HG02981 (cell line): Measurements from ENCODE around the gene PRKN.

Experiments used
- ATAC-seq: cut with Tn5 transposase; IDR thresholded peaks from one replicate; pipeline ENCODE4 v1.9.1; 2021; ENCODE audit warnings: mild to moderate bottlenecking, moderate library complexity; ENCODE audit not compliant: unreplicated experiment

PRKN gene

GRCh38 chr6:161696801-161697200 is 1030.8 kb downstream of the PRKN start:
- ATAC-seq: no peak

- no peak for ATAC-seq
These were observed 1032.6 kb downstream of the PRKN start for GRCh38 chr6:161694995-161695394.

DNA sequence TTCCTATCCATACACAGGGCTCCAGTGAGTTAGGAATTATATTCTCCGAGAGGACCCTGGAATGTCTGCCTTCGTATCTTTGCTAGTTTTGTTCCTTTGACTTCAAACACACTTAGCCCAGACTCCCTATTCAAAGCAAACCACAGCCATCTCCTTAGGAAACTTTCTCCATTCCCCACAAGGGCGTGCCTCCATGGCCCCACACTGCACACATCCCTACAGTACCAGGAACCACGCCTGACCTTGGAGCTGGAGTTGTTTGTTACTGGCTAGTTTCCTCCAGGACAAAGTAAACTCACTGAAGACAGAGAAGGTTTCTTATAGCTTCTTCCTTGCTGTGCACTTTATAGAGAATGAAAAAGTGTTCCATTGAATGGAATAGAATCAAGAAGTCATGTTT is 1040.9 kb downstream of the PRKN start:
- no peak for ATAC-seq

DNA sequence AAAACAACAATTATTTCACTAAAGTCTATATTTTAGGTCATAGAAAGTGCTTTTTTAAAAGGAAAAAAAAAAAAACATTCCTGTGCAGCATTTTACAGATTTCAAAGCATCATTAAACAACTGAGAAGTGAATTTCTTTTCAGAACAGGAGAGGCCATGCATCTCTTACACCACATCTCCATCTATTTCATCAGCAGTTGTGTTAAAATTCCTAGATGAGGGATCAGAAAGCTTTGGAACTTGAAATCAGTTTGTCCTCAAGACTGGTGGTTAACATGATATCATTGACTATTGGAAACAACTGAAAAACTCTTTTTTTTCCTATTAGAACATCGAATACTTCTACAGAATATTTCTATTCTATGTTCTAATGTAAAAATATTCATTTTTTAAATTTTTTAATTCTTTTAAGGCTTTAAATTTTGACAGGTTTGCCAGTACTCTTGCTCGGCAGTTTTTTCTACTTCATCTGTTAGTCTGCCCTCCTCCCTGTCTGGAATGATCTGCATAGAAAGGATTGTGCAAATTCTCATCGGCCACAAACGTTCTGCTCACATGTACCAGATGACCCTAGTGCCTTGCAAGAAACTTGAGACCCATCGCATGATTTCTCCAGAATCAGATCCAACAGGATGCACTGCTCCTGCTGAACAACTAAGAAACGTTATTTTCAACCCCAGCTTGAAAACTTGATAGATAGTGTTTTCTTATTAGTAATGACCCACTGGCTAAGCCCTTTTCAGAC is 1042.7 kb downstream of the PRKN start:
- ATAC-seq: no peak

DNA sequence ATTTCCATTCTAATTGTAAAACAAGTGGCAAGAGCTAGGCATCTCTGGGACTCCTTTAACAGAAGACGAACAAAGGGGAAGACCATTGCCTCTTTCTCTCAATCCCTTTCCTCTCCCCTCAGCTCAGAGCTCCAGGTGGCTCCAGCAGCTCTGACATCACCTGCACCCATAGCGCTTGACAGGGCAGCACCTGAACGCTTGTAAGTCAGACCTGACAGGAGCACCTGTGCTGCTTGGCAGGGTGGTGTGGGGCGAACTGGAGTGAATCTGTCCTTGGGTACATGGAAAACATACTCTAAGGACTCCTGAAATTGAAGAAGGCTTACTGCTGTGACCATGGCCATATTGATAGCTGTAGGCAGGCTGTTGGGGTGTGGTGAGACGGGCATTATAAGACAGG is 1044.2 kb downstream of the PRKN start:
- ATAC-seq: no peak

DNA sequence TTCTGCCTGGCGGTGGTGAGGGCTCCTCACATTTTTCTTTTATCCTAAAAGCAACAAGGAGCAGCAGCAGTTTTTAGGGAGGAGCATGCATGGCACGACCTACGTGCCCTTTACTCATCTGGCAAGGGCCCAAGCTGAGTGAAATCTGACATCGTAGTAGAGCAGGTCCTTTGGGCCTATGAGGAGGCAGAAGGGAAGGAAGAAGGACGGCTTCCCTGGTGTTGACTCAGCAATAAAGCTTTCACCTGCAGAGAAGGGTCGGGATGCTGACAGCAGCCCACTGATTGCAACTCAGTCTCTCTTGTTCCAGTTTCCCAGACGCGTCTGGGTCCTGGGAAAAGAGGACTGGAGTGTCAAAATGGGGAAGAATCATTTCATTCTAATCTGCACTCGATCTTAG is 1044.6 kb downstream of the PRKN start:
- ATAC-seq: no peak

- ATAC-seq: no peak
These were observed 1047.5 kb downstream of the PRKN start for GRCh38 chr6:161679980-161680538.

DNA sequence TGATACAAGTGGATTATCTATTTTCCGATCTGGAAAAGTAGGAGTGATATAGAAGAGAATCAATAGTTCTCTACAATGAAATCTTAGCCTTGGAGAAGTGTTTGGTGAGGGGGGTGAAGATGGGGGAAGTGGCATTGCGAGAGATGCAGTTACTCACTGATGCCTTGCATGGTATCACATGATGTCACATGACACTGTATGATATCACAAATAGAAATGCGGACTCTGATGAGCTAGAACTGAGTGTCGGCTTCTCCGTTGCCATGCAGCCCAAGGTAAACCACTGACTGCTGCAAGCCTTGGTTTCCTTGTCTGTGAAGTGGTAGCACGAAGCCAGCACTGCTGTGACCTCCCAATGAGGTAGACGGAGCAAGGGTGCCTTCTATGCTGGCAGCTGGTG is 1050.4 kb downstream of the PRKN start:
- no peak for ATAC-seq

DNA sequence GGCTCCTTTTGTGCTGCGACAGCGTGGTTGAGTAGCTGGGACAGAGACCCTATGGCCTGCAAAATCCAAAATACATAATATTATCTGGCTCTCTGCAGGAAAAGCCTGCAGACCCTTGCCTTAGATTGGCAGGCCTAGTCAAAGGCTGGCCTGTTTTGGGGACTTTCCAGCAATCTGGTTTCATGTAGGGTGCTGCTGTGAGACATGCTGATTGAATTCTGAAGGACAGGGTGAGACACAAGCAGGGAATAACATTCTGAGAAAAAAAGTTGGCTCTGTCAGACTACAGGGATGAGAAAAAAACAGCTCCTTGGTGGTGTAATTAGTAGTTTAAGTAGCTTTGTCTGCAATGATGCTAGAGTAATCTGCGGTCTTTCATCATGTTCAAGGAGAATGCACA is 1051.0 kb downstream of the PRKN start:
- no peak for ATAC-seq

DNA sequence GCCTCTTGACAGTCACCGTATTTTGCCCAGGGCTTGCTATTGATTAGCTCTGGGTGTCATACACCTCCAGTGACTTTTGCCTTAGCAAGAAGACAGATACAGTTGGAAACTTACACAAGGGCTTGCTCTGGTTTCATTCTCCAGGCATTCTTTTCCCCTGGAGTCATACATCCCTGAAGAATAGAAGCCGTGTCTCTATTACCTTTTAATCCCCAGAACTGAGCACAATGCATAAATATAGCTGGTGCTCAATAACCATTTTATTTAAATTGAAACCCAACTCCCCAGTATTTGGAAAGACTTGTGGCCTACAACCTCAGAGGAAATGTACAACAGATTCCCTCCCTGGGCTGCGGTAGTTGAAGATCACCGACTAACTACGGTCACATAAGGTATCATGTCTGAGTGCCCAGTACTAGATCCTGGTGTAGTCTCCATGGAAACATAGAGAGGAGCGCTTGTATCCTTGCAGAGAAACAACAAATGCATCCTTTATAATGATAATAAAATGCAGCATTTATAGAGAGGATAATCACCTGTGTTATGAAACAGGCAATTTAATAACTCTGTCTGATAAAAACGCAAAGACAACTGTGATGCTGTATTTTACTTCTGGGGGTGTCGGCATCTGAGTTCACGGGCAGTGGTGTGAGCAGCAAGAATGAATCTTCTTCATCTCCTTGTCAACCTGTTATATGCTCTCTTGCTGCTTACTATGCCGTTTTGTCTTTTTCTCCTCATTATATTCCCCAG is 1052.5 kb downstream of the PRKN start:
- no peak for ATAC-seq

- ATAC-seq: no peak
These were observed 1054.5 kb downstream of the PRKN start for GRCh38 chr6:161673026-161673425.

DNA sequence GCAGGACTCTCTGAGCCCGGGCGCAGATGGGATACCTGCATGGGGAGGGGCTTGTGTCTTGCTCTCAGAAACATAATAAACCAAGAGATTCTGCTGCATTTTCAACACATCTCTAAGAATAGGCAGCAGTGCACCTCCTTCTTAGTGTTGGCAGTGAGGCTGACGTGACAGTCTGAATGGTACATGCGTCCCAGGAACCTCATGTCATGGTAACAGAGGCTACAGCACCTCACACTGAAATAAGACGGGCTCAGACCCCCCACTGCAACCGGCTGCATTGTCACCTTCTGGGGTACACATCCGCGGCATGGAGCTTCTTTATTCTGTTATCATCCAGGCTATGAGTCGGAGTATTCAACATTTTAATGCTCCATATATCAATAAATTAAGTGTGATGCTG is 1056.4 kb downstream of the PRKN start:
- no peak for ATAC-seq

DNA sequence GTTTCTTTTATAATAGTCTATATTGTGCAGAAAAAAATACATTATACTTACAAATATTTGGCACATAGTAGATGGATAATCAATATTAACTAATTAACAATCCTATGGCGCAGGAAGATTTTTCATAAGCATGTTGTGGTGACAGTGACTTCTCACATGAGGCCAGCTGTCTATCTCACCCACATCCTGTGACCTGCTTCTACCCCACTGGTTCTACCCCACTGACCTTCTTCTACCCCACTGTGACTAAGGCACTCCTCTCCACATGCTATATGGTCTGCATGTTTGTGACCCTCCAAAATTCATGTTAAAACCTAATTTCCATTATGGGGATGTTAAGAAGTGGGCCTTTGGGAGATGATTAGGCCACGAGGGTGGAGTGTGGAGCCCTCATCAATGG is 1058.9 kb downstream of the PRKN start:
- no peak for ATAC-seq

DNA sequence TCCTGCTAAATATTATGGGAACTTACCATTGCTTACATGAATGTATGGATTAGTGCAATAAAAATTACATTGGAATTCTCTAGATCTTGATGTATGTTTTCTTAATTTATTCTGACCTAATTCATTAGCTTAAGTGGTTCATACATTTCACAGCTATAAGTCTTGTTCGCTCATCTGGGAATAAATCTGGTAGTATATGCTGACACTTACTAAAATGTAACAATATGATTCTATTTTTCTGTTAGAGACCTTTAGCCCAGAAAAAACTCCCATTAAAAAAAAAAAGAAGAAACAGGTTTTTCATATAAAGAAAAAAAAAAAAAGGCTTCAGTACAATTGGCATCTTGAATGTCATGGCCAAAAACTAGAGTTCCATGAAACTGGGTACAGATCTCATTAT is 1059.6 kb downstream of the PRKN start:
- ATAC-seq: no peak

DNA sequence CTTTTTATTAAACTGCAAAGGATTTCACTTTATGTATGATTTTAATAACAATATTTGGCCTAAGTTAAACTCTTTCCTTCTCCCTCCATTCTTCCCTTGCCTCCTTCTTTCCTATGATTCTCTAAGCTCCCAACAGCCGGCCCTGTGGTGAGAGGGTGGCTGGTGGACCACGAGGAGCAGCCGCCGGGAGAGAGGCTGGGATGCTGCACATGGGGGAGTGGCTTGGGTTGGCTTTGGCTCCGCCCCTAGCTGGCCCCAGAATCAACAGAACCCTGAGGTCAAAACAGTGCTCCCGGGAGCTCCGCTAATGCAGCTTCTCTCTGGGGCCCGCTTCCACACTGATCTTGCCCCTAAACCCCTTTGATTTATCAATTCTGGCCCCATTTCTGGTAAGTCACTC is 1063.9 kb downstream of the PRKN start:
- no peak for ATAC-seq

DNA sequence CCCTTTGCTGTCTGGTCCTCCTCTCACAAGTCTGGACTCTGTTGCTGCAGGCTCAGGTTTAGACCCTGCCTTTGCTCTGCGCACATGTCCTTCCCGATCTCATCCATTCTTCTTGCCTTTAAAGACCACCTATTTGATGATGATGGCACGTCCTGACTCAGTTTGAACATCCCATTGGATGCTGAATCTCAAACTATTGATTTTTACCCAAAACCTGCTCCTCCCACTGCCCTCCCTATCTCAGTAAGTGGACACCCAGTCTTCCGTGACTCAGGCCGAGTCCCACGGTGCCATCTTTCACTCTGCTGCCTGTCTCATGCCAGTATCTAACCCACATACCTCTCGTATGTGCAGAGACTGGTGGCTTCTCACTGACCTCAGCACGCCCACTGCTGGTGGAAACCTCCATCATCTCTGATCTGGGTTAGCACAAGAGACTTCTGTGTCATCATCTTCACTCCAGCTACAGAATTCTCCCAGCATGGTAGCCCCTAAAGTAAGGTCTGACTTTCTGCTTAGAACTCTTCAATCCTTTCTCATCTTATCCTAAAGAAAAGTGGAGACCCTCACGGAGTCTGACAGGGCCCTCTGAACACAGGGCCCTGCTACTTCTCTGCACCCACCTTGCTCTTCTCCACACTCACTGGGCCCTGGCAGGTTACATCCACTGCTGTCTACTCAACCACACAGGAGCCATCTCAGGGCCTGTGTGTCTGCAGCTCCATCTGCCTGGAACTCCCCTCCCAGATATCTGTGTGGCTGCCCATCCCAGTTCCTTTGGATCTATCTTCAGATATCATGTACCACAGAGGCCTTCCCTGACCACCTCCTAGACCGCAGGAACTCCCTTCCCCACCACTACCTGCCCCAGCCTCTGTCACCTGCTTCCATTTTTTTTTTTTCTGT is 1066.6 kb downstream of the PRKN start:
- ATAC-seq: no peak

DNA sequence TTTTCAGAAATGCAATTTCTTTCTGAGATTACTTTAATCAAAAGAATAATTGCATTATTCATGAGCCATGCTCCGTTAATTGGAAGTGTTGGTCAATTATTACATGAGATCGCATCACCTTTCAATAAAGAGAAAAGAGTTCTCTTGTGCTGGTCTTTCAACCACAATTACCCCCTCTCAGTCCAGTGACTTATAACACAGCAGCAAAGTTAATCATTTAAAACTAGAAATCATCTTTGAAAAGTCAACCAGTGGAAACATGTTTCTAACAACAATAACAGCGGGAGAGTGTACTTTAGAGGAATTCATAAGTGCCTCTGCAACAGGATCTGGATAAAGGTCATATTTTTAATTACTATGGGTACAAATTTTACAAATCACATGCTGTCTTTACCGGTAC is 1069.4 kb downstream of the PRKN start:
- ATAC-seq: no peak

- no peak for ATAC-seq
These were observed 1073.4 kb downstream of the PRKN start for GRCh38 chr6:161654209-161654608.

DNA sequence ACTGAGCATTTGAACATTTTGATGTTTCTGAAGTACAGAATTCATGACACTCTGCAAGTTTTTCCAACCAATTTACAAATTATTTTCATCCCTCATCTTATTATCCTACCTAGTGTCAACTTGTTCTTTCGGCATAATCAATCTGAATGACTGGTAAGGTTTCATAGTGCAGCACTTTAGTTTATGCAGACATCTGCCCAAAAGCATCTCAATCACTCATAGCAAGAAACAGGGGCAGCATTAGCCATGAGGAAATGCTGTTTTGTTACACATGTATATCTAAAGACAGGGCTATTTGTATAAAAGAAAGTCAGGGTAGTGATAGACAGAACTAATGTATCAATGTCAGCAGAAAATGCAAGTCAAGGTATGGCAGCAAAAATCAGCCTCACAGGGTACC is 1075.6 kb downstream of the PRKN start:
- ATAC-seq: no peak

- ATAC-seq: no peak
These were observed 1077.7 kb downstream of the PRKN start for GRCh38 chr6:161649841-161650240.

DNA sequence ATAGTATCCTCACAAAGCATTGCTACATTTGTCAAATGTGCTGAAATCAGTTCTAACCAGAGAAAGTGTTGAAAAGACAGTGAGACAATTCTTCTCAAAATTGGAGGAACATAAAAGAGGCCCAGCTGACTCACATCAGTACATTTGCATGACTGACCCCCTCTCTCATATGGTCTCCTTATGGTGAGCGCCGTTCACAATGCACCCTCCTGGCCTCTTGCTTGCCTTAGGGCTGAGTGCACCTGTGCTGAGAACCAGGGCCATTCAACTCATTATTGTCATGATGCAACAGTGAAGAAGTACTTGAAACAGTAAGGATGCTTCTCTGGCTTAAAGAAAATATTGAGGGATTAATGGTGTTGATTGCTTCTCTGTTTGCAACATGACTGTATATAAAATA is 1078.5 kb downstream of the PRKN start:
- no peak for ATAC-seq
